Inferior parietal cortex (tissue), 1 donor: ENCODE data around the gene PURA.

Experiments used
- DNase-seq: peaks from one replicate; pipeline ENCODE4 v3.0.0-alpha.2; 2016; ENCODE audit errors: extremely low spot score

PURA gene

DNA sequence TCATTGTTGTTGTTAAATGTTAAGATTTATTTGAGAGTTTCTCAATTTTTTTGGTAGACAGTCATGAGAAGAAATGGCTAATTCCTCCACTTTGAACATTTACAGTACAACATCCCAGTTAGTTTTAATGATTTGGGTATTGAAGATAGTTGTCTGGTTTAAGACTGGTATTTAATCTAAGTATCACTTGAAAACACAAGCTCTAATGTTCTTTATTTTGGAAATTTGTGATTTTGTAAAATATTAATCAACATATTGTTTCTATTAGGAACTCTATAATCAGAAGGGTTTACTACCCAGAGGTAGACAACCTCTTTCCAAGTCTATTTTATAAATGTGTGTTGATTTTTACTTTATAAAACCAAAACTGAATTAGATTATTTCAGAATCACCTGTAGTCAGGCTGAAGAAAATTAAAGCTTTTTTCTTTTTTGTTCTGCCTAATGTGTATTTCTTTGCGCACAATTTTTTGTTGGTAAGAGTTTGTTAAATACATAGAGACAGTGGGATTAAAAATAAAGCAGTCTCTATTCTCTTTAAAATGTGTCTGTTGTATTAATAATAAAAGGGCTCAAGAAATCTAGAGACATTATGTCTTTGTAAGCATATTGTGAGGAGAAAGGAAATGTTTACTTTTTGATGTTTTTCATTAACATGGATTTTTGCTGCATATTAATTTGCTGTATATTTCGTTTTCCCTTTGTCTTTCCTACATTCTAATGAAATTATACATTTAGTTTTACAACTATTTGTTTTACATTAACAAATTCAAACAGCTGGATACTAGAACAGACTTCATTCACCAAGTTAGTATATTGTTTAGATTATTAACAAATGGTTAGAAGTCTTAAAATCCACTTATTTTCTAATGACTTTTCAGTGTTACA is 3.9 kb upstream of the PURA start:
- no peak for DNase-seq

DNA sequence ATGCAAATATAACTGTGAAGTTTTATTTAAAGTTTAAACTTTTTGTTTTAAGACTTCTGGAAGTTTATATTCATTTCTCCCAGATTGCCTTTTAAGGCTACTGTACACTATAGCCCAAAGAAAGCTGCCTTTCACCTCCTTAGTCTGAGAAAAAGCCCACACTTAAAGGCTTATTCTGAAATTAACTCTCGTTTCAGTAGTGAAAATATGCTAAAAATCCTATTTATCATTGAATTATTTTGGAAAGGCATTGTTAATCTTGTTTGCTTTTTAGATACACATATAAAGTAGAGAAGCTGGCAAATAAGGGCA is 3.3 kb upstream of the PURA start:
- no peak for DNase-seq

- DNase-seq: no peak
Measured at GRCh38 chr5:140111011-140111858, 2.7 kb upstream of the PURA start.

GRCh38 chr5:140111859-140112551 is 1.9 kb upstream of the PURA start:
- DNase-seq: no peak

GRCh38 chr5:140112685-140113179 is 1.2 kb upstream of the PURA start:
- DNase-seq: no peak

DNA sequence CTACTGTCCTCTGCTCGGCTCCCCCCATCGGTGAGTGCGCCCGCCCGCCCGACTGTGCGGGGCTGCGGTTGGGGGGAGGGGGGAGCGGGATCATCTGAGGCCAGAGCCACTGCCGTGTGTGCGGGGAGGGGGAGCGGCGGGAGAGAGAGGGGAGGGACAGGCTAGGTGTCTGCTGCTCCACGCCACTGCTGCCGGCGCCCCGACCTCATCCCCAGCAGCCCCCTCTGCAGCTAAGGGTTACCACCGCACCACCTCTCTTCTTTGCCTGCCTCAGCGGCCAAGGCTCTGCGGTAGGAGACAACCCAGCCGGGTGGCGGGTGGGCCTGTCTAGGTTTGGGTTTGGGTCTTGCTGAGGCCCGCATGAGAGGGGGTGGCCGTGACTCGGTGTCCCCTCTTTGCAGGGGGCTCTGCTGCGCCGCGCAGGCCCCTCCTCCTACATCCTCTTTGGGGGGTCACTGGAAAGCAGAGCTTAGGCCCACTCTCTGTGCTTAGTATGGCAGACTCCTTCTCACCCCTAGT is 670 bp upstream of the PURA start:
- no peak for DNase-seq

DNA sequence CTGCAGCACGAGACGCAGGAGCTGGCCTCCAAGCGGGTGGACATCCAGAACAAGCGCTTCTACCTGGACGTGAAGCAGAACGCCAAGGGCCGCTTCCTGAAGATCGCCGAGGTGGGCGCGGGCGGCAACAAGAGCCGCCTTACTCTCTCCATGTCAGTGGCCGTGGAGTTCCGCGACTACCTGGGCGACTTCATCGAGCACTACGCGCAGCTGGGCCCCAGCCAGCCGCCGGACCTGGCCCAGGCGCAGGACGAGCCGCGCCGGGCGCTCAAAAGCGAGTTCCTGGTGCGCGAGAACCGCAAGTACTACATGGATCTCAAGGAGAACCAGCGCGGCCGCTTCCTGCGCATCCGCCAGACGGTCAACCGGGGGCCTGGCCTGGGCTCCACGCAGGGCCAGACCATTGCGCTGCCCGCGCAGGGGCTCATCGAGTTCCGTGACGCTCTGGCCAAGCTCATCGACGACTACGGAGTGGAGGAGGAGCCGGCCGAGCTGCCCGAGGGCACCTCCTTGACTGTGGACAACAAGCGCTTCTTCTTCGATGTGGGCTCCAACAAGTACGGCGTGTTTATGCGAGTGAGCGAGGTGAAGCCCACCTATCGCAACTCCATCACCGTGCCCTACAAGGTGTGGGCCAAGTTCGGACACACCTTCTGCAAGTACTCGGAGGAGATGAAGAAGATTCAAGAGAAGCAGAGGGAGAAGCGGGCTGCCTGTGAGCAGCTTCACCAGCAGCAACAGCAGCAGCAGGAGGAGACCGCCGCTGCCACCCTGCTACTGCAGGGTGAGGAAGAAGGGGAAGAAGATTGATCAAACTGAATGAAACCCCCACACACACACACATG is 654 bp downstream of the PURA start:
- DNase-seq: no peak

GRCh38 chr5:140115186-140115500 is 1.2 kb downstream of the PURA start:
- no peak for DNase-seq

DNA sequence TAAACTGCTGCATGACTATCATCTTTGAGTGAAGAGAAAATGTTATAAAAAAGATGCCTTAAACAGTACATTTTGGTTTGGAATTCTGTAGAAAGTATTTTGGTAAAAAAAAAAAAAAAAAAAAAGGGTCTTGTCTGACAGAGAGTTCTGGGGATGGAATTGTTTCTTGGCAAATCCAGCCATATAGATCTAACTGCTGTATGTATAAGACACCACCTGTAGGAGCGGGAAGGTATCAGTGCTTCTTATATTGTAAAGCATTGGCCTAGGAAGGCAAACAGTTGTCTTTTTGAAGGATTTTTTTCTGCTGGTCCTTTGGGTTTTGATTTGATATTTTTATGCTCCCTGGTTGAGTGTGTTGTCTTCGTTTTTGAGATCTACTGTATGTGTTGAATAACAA is 2.8 kb downstream of the PURA start:
- no peak for DNase-seq

GRCh38 chr5:140117523-140117922 is 3.6 kb downstream of the PURA start:
- no peak for DNase-seq

DNA sequence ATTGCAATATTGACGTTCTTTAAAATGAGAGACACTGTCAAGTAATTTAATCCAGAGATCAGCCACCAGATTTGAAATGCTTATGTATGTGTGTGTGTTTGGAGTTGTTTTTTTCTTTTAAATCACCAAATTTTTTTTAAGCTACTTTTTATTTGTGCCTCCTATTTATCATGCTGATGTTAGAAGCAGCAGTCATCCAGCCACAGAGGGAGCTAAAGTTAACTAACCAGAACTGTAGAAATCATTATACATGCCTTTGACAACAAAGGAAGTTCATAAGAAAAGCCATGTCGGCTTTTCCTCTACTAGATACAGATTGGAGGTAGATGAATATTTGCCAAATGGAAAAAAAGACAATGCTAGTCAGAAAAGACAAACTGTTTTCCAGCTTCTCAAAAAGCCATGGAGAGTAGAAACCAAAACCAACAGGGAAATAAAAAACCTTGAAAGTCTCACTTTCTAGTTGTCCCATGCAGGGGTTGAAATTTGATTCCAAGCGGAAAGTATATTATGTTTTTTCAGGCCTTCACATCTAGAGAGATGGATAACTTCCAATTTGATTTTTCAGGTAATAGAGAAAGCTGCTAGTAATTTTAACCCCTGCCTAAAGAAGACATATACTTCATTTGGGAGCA is 4.5 kb downstream of the PURA start:
- no peak for DNase-seq

DNA sequence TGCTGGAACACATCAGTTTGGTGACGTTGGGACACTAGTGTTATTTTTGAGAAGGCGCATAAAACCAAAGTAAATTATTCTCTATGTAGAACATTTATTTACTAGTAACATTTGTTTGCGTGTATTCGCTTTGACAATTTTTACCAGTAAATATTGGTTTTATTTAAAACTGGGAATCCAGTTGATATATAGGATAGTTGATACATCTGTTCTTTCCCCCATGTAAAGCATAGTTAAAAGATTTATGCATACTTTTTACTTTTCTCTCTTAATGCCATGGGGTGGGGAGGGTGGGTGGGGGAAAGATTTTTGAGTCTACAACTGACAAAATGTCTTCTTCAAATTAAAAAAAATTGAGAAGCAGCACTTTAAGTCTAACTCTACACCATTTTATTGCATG is 11.7 kb downstream of the PURA start, which contains the start of gene IGIP:
Gene IGIP, plus strand, starts transcription at position 301 of the 400 bp plus-strand sequence. CDS start 2,540 bp downstream, outside the sequence.
- no peak for DNase-seq

GRCh38 chr5:140126315-140127012 is 12.6 kb downstream of the PURA start:
- no peak for DNase-seq

DNA sequence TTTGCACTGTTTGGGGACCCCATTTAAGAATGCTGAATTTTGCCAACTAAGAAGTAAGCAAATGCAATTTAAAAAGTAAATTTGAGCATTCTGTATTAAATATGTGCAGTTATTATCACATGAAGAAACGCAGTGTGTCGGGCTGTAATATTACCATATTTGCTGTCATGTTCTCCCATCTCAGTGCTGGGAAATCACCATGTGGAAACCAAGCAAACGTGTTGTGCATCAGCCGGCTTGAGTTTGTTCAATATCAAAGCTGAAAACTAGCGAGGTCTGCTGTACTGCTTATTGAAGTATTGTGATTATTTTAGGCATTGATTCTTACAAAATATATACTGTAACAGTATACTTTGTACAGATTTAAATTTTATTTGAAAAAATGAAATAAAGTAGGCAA is 14.5 kb downstream of the PURA start:
- DNase-seq: no peak

- DNase-seq: no peak
Measured at GRCh38 chr5:140130949-140131733, 17.2 kb downstream of the PURA start.

DNA sequence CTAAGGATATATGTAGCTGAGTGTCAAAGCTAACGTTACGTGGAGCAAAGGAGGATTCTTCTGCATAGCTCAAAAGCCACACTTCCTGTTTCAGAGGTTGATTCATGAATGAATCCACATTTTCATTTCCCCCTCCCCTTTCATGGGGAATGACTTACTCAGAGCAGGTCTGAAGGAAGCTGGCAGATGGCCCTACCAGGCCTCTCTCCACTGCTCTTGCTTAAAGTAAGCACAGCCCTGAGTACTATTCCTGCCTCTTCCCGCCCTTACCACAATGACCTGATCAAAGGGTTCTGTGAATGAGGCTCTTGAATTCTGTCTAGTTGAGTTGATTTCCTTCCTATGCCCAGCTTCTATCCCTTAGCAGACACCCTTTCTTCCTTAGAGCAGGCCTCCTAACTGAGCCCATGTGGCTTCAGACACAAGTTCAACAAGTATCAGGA is 18.1 kb downstream of the PURA start:
- DNase-seq: no peak

GRCh38 chr5:140133514-140134167 is 19.7 kb downstream of the PURA start:
- no peak for DNase-seq

GRCh38 chr5:140134277-140134935 is 20.5 kb downstream of the PURA start:
- DNase-seq: no peak
